A172 (cell line): Measurements from ENCODE around the gene PLK5. TPM values are rescaled to one million over a fixed set of nuclear protein-coding genes. Genes with fewer than 3 reads are reported as not detected.

ENCODE experiments used
- DNase-seq: peaks from one replicate; pipeline ENCODE4 v3.0.0-alpha.2; 2015; ENCODE audit warnings: low spot score
- total RNA-seq: library from RNA; depleted of rRNA; stranded (reverse); fragments of >200 nt; shearing (Covaris generic); gene quantifications from 2 replicates; pipeline ENCODE4 v1.2.3, GENCODE V29; 2014; rRNA removed

PLK5 gene
- total RNA-seq, 1 experiment from 2014 or later, result not detected

- no peak for DNase-seq
These were observed 53.4 kb downstream of the PLK5 start for GRCh38 chr19:1577090-1577928.

DNA sequence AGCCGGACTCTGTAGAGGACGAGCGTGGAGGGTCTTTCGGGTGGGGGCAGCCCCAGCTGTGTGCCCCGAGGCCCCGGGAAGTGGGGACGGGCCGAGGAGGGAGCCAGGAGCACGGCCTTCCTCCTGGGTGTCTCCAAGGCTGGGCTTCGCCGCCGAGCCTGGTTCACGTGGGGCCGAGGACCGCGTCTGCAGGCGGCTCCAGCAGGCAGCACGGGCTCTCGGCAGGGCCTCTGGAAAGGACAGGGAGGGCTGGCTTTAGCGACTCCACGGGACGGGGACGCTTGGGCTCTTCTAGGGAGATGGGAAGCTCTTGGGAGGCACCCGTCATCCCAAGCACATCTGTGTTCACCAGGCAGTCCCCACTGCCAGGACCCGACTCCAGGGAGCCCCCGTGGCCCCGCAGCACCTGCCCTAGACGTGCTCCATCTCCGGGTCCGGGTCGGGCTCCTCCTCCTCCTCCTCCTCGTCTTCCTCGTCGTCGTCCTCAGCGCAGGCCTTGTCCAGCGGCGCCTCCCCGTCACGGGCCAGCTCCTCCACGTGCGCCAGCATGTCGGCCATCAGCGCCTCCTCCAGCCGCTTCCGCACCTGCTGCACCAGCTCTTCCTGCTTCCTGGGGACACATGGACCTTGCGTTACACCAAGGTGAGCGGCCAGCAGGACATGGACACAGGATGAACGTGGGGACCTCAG lies 54.2 kb downstream of the PLK5 start:
- no peak for DNase-seq

DNA sequence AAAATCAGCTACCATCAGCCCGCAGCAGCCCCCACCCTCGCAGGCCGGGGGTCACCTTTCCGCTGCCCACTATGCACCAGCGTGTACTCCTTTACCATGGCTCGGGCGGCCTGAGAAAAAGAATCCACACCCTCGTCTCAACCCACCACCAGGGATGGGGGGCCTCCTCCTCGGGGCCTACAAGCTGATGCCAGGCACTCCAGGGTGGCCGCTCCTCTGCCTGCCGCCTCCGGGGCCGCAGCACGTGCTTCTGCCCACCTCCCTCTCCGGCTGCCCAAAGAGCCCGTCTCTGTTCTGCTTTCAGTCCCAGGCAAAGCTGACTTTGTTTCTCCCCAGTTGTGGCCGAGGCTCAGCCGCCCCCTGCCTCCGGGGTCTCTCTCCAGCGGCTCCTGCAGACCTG lies 55.3 kb downstream of the PLK5 start:
- no peak for DNase-seq

GRCh38 chr19:1580382-1580781 lies 56.5 kb downstream of the PLK5 start:
- no peak for DNase-seq

DNA sequence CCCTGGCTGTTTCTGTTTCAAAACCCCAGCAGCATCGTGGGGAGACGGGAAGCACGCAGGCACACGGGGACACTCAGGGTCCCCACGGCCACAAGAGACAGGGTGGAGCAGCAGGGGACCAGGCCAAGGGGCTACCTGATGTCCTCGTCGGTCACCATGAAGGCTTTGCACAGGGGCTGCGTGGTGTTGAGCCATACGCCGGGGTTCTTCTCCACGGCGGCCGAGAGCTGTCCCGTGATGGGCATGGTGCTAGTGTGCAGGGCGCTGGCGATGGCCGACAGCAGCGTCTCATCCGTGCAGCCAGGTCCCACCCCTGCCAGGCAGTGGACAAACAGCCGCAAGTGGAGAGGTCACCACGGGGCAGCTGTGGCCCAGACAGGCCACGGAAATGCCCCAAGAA lies 57.1 kb downstream of the PLK5 start:
- no peak for DNase-seq

DNA sequence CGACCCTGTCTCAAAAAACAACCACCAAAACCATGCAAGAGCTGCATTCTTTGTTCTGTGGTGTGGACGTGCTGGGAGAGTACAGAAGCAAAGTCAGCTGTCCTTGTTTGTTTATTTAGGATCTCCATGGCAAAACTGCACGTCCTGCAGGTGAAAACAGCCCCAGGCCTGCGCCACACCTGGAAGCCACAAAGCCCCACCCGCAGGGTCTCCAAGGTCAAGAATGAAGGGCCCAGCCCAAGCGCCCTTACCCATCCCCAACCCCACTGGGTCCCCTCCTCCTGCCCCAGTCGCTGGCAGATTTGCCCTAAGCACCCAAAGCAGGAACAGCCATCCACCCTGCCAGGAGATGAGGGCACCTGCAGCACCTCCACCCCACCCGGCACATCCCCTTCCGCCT lies 58.3 kb downstream of the PLK5 start:
- no peak for DNase-seq

DNA sequence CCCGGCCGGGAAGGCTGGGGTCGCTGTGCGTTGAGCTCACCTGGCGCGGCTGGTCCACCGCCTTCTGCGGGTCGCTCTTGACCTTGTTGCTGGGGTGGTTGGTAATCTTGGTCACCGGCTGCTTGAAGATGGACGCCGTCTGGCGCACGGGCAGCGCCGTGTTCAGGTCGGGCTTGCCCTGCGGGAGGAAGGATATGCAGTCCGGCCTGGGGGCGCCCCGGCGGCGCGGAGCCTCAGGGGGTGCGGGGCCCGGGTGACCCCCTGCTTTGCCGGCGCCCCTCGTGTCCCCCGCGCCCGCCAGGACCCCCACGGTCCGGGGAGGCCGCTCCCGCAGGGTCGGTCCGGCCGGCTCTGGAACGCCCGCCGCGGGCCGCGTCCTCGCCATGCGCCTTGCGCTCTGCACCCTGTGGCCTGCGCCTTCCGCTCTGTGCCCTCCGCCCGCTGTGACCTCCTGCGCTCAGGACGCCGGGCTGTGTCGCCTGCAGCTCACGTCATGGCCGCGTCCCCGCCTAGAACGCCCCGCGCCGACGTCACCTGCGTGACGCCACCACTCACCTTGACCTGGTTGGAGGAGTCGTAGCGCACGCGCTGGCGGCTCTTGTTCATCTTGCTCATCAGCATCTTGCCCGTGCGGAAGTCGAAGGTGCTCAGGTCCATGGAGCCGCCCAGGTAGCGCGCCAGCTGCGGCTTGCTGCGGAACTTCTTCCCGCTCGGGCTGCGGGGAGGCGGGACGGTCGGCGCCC lies 60.8 kb downstream of the PLK5 start:
- DNase-seq, result no peak

DNA sequence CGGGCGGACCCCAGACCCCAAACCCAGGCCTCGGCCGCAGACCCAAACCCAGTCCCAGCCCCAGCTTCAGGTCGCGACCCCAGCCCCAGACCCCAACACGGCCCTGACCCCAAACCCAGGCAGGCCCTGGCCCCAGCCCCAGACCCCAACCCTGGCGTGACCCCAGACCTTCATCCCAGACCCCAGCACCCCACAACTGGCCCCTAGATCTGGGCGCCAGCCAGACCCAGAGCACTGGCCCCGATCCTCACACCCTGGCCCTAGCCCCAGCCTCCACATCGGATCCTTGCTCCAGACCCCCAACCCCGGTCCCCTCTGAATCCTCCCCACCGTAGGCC lies 61.3 kb downstream of the PLK5 start:
- DNase-seq, result no peak

Other genes starting within 250 kb of the PLK5 start
- gene FAM174C, start 248.5 kb upstream of the PLK5 start, total RNA-seq, result 90.5 and 93.6 TPM in 2 replicates
- 9.1 and 9.9 TPM in 2 replicates for gene EFNA2, start 238.2 kb upstream of the PLK5 start, total RNA-seq
- 169 and 186 TPM in 2 replicates for gene NDUFS7, start 140.2 kb upstream of the PLK5 start, total RNA-seq
- 101 and 117 TPM in 2 replicates for gene GAMT, start 122.5 kb upstream of the PLK5 start, total RNA-seq
- gene DAZAP1, start 116.5 kb upstream of the PLK5 start, total RNA-seq, result 84.8 and 110 TPM in 2 replicates
- gene RPS15, start 85.7 kb upstream of the PLK5 start, total RNA-seq, result 2,554 and 2,923 TPM in 2 replicates
- 0.79 and 5.5 TPM in 2 replicates for gene APC2, start 74.0 kb upstream of the PLK5 start, total RNA-seq
- 44.0 and 60.4 TPM in 2 replicates for gene C19orf25, start 44.9 kb upstream of the PLK5 start, total RNA-seq
- 3.1 and 5.4 TPM in 2 replicates for gene PCSK4, start 33.7 kb upstream of the PLK5 start, total RNA-seq
- gene REEP6, start 32.9 kb upstream of the PLK5 start, total RNA-seq, result 4.1 and 4.3 TPM in 2 replicates
- gene ADAMTSL5, start 11.1 kb upstream of the PLK5 start, total RNA-seq, result 3.9 and 6.4 TPM in 2 replicates
- gene MEX3D, start 44.2 kb downstream of the PLK5 start, total RNA-seq, result 63.7 and 79.0 TPM in 2 replicates
- gene MBD3, start 68.8 kb downstream of the PLK5 start, total RNA-seq, result 158 and 172 TPM in 2 replicates
- gene UQCR11, start 81.4 kb downstream of the PLK5 start, total RNA-seq, result 74.2 and 88.5 TPM in 2 replicates
- gene TCF3, start 128.5 kb downstream of the PLK5 start, total RNA-seq, result 219 and 238 TPM in 2 replicates
- not detected in 2 replicates for gene ONECUT3, start 229.4 kb downstream of the PLK5 start, total RNA-seq